Iris pigment epithelial cell (primary cell): ENCODE data around the gene KRTAP20-2.

Experiments used
- DNase-seq: peaks from one replicate; pipeline ENCODE4 v3.0.0-alpha.2; 2011; ENCODE audit warnings: low read depth

KRTAP20-2 gene

GRCh38 chr21:30674312-30674711, 39.3 kb downstream of the KRTAP20-2 start:
- no peak for DNase-seq

GRCh38 chr21:30676737-30677136, 41.7 kb downstream of the KRTAP20-2 start:
- DNase-seq: no peak

- DNase-seq: no peak
Observed at GRCh38 chr21:30680586-30680985, 45.6 kb downstream of the KRTAP20-2 start.

GRCh38 chr21:30684506-30684905, 49.5 kb downstream of the KRTAP20-2 start:
- no peak for DNase-seq
